RWPE2 (cell line): ENCODE measurements around the gene ZACN.

Experiments
- ATAC-seq: fragments of 200-7000 bp; cut with Tn5 transposase; 3 replicates; pipeline ENCODE4 v1.9.1; 2021; ENCODE audit warnings: low read depth
- DNase-seq: peaks from one replicate; pipeline ENCODE4 v3.0.0-alpha.2; 2020; ENCODE audit warnings: low spot score
- H3K27ac ChIP-seq: fragments of 450-650 bp; 2 replicates; pipeline ENCODE4 v1.5.1; 2017; ENCODE audit warnings: mild to moderate bottlenecking; ENCODE audit not compliant: poor library complexity, severe bottlenecking
- H3K27me3 ChIP-seq: fragments of 250-450 bp; sonication (Bioruptor Pico); 2 replicates; pipeline ENCODE4 v1.5.1; 2021; ENCODE audit warnings: mild to moderate bottlenecking, moderate library complexity; ENCODE audit not compliant: insufficient read depth, poor library complexity, severe bottlenecking
- H3K36me3 ChIP-seq: fragments of 250-450 bp; sonication (Bioruptor Pico); 2 replicates; pipeline ENCODE4 v1.5.1; 2020; ENCODE audit warnings: low read depth, mild to moderate bottlenecking, moderate library complexity
- H3K4me1 ChIP-seq: fragments of 250-450 bp; sonication (Bioruptor Pico); 2 replicates; pipeline ENCODE4 v1.5.1; 2021; ENCODE audit warnings: mild to moderate bottlenecking, moderate library complexity; ENCODE audit not compliant: insufficient read depth, poor library complexity, severe bottlenecking
- H3K4me3 ChIP-seq: fragments of 250-450 bp; sonication (Bioruptor Pico); 2 replicates; pipeline ENCODE4 v1.5.1; 2021; ENCODE audit warnings: mild to moderate bottlenecking, moderate library complexity; ENCODE audit not compliant: severe bottlenecking
- H3K9me3 ChIP-seq: fragments of 250-450 bp; sonication (Bioruptor Pico); 2 replicates; pipeline ENCODE4 v1.5.1; 2021; ENCODE audit warnings: mild to moderate bottlenecking, moderate library complexity; ENCODE audit not compliant: severe bottlenecking
- TF ChIP-seq, protein P1 (sequence below): fragments of 450-650 bp; IDR thresholded peaks from one replicate; pipeline ENCODE4 v1.5.1; 2017; ENCODE audit warnings: mild to moderate bottlenecking, moderate library complexity; ENCODE audit not compliant: poor library complexity, severe bottlenecking

The ZACN gene

DNA sequence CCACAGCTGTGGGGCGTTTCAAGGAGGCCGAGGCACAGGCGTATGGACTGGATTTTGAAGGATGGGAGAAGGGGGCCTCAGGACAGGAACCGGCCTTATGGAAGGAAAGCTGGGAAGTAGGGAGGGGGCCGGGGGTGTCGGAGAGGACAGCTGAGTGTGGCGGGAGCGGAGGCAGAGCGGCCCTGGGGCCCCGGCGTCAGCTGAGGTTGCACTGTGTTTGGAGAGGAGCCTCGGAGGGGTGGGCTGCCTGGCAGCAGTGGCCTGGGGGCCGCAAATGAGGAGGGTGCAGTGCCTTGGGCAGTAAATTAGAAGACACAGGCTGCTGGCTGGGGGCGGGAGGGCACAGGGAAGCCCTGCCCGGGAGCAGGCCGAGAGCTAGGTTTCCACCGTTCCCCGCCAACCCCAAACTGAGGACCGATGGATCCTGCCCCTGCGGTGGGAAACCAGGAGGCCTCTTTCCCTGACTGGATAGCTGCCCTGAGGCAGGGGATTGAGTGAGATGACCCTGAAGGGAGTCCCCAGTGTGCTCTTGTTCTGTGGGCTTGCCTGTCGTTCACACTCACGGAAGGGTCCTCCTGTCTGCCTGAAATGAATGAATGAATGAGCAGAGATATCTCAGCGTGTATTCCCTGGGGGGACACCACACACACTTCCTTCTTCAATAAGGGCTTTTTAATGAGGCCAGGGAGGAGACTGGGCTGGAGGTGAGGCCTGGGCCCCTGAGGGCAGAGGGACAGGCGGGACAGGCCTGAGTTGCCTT, 43.6 kb downstream of the ZACN start:
- no peaks in the 10 kb centered on the region for H3K36me3 ChIP-seq
- no peaks in the 10 kb centered on the region for H3K4me1 ChIP-seq
- TF ChIP-seq, protein P1, sequence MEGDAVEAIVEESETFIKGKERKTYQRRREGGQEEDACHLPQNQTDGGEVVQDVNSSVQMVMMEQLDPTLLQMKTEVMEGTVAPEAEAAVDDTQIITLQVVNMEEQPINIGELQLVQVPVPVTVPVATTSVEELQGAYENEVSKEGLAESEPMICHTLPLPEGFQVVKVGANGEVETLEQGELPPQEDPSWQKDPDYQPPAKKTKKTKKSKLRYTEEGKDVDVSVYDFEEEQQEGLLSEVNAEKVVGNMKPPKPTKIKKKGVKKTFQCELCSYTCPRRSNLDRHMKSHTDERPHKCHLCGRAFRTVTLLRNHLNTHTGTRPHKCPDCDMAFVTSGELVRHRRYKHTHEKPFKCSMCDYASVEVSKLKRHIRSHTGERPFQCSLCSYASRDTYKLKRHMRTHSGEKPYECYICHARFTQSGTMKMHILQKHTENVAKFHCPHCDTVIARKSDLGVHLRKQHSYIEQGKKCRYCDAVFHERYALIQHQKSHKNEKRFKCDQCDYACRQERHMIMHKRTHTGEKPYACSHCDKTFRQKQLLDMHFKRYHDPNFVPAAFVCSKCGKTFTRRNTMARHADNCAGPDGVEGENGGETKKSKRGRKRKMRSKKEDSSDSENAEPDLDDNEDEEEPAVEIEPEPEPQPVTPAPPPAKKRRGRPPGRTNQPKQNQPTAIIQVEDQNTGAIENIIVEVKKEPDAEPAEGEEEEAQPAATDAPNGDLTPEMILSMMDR, result no peak
- no peaks in the 10 kb centered on the region for H3K27me3 ChIP-seq
- H3K27ac ChIP-seq, result no peak overlapping the region
- no peak for ATAC-seq
- DNase-seq, result no peak
- no peak overlapping the region for H3K4me3 ChIP-seq
- no peaks in the 10 kb centered on the region for H3K9me3 ChIP-seq

DNA sequence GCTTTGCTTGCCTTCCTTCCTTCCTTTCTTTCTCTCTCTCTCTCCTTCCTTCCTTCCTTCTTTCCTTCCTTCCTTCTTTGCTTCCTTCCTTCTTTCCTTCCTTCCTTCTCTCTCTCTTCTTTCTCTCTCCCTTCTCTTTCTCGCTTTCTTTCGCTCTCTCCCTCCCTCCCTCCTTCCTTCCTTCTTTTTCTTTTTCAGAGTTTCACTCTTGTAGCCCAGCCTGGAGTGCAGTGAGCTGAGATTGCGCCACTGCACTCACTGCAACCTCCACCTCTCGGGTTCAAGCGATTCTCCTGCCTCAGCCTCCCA, 44.2 kb downstream of the ZACN start:
- H3K4me1 ChIP-seq, result no peaks in the 10 kb centered on the region
- no peak overlapping the region for H3K4me3 ChIP-seq
- DNase-seq (no peak), ATAC-seq (no peak)
- no peaks in the 10 kb centered on the region for H3K27me3 ChIP-seq
- no peak overlapping the region for H3K27ac ChIP-seq
- TF ChIP-seq, protein P1, result no peak
- no peaks in the 10 kb centered on the region for H3K9me3 ChIP-seq
- H3K36me3 ChIP-seq, result no peaks in the 10 kb centered on the region

DNA sequence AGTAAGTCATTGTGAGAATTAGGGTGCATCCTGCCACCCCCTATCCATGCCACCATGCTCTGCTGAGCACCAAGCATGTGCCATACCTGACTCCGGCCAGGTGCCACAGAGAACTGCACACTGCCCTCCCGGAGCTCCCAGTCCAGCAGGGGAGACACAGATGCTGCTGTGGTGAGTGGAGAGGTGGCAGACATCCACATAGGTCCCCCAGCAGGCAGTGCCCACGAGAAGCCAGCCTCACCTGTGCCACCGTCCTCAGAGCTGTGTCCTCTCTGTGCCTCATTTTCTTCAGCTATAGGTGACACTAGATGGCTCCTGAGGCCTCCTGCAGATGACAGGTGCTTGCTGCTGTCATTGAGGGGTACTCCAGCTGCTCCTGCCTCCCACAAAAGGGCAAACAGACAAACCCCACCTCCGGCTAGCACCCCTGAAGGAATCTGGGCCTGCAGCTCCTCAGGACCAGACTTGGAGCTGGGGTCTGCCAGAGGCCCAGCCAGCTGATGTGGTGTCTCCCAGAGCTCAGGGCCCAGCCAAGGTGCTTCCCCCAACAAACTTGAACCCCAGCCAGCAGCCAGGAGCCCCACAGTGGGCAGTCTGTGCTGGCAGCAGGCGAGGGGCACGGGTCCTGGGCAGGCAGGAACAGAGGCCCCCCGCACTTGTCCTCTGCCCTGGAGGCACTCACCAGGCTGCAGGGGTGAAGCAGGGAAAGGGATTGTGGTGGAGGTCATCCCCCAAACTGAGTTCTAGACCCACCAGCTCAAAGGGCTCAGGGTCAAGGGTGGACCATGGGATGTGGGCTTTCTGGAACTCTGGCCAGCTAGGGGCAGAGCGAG, 45.0 kb downstream of the ZACN start:
- DNase-seq, result no peak
- no peak for ATAC-seq
- H3K36me3 ChIP-seq, result no peaks in the 10 kb centered on the region
- no peaks in the 10 kb centered on the region for H3K9me3 ChIP-seq
- no peak overlapping the region for H3K4me3 ChIP-seq
- H3K4me1 ChIP-seq, result no peaks in the 10 kb centered on the region
- H3K27ac ChIP-seq, result no peak overlapping the region
- TF ChIP-seq, protein P1, result no peak
- H3K27me3 ChIP-seq, result no peaks in the 10 kb centered on the region

DNA sequence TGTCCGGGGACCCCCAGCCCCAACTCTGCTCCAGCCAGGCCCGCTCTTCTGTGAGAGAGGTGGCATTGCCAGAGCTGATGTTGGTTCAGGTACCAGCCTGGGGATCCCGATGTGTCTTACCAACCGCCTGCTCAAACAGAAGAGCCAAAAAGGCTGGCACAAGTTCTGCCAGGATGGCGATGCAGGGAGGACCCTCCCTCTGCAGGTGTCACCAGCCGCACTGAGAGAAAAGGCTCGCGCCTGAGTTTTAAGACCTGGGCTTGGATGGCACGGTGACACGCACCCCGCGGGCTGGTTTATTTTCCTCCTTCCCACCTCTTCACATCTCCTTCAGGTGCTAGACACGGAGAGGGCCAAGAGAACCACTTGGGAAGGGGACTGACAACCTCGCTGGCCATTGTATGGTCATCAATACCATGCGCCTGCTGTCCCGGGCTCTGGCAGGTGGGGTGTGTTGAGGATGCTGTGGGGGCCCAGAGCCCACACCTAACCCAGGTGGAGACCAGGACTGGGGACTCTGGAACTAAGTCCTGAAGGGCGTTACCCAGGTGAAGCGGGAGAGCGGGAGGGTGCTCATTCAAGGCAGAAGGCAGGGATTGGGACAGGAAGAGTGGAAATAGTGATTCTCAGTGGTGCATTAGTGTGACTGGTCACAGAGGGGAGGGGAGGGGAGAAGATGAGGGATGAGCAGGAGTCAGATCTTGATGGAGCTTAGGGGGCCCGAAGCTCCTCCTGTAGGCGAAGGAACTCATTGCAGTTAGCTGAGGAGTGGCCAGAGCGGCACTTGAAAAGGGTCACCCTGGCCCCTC, 45.8 kb downstream of the ZACN start:
- ATAC-seq (no peak), DNase-seq (no peak)
- Histone ChIP-seq H3K9me3 (no peaks in the 10 kb centered on the region), H3K36me3 (no peaks in the 10 kb centered on the region), H3K27ac (no peak overlapping the region), H3K4me1 (no peaks in the 10 kb centered on the region), H3K27me3 (no peaks in the 10 kb centered on the region), H3K4me3 (no peak overlapping the region)
- TF ChIP-seq, protein P1, result no peak
